ENCODE measurements around the gene HSPG2. TPM values are rescaled to one million over a fixed set of nuclear protein-coding genes. Genes with fewer than 3 reads are reported as not detected.

Gene HSPG2
- total and polyA plus RNA-seq, 2 of the 8 experiments (the other 6 are each of a cell fraction or from before 2014, with no cell fraction given): 17.8 to 111 TPM

DNA sequence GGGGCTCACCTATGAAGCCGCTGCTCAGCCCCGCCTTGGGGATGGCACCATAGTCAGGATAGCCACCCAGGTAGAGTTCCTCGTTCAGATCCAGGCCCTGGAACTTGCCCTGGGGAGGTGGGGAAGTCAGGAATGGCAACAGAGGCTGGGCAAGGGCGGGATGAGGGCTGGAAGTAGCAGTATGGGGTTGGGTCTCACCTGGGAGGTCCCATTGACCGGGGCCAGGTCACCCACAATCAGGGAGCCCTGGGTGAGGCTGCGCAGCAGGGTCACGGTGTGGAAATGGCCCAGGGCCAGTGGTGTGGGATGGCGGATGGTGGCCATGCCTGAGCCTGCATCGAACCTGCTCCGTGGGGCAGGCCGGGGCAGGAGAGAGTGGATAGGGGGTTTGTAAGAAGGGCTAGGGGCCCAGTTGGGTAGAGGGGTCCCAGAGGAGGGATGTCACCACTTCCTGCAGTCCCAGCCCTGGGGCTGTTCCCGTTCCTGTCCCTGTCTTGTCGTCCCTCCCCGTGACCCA, 105.6 kb downstream of the HSPG2 start:
- H4K5ac ChIP-seq (ENCODE audit: insufficient read length, low read depth, low read length): no peak overlapping the region
- H3K27me3 ChIP-seq (replicated peaks in 1 of 4; ENCODE audit: control insufficient read depth in 3 of 4, extremely low read depth in 1 of 4, insufficient read depth in 3 of 4, low read length in 3 of 4): no peaks in the 10 kb centered on the region
- H3K23me2 ChIP-seq (ENCODE audit: low read depth, low read length): no peaks in the 10 kb centered on the region
- H3K79me2 ChIP-seq (ENCODE audit: control insufficient read depth in 1 of 2, insufficient read depth in 2 of 2, low read length in 2 of 2): no peaks in the 10 kb centered on the region
- FAIRE-seq (no peak), DNase-seq (ENCODE audit: low read depth in 1 of 2, low spot score in 2 of 2) (no peak)
- H3K23ac ChIP-seq (ENCODE audit: insufficient read length): no peak overlapping the region
- peaks cover 7 to 8% of the 10 kb centered on the region in 2 experiments; a peak in 3 of 4 replicates for H3K9me3 ChIP-seq (ENCODE audit: insufficient read depth in 2 of 2, low read depth in 1 of 2, low read length in 1 of 2)
- POLR2A ChIA-PET (ENCODE audit: partially characterized antibody): no interaction called here
- H2BK12ac ChIP-seq (ENCODE audit: low read depth, low read length): no peak overlapping the region
- H3K9ac ChIP-seq (replicated peaks in 1 of 4; ENCODE audit: extremely low read depth in 1 of 4, low read depth in 3 of 4, low read length in 3 of 4): no peak overlapping the region
- peaks cover 26 to 78% (median 65%) of the 10 kb centered on the region in 4 experiments for H3K36me3 ChIP-seq (ENCODE audit: control insufficient read depth in 2 of 4, insufficient read depth in 4 of 4, low read length in 3 of 4)
- no peak overlapping the region for H3K14ac ChIP-seq (ENCODE audit: insufficient read length)
- H4K20me1 ChIP-seq (replicated peaks in 1 of 2; ENCODE audit: control insufficient read depth in 1 of 2, insufficient read depth in 2 of 2, low read length in 2 of 2): peaks cover 0 to 5% of the 10 kb centered on the region in 2 experiments
- 94% methylated on average over 14 of the region's 14 CpGs; no CpG with 5 or more reads in 1 of the 2 experiments for WGBS, 2 experiments (ENCODE audit: extremely low coverage in 1 of 2, insufficient coverage in 1 of 2, insufficient read length in 1 of 2, insufficient replicate concordance in 2 of 2, low coverage in 1 of 2, low lambda C conversion rate in 2 of 2, missing lambda C conversion rate in 1 of 2)
- H2BK5ac ChIP-seq (ENCODE audit: low read depth, low read length): no peak overlapping the region
- H2BK15ac ChIP-seq (ENCODE audit: low read length): no peak overlapping the region
- no peak overlapping the region; the same call in 1 of the 2 replicates for H4K8ac ChIP-seq (ENCODE audit: extremely low read depth, insufficient read depth, low read length)
- H3K18ac ChIP-seq (ENCODE audit: extremely low read depth, low read length): no peak overlapping the region
- H3K4me2 ChIP-seq (ENCODE audit: insufficient read depth in 1 of 2, low read depth in 2 of 2, low read length in 2 of 2): no peak overlapping the region
- CTCF ChIA-PET (ENCODE audit: partially characterized antibody): no interaction called here
- H3K4me1 ChIP-seq (replicated peaks in 1 of 4; ENCODE audit: control insufficient read depth in 3 of 4, insufficient read depth in 4 of 4, low read length in 3 of 4): no peaks in the 10 kb centered on the region
- no peak overlapping the region for H2AFZ ChIP-seq (ENCODE audit: low read length)
- no peak overlapping the region for H3K4me3 ChIP-seq (ENCODE audit: extremely low read depth in 1 of 4, insufficient read depth in 2 of 4, low read depth in 3 of 4, low read length in 4 of 4)
- H2AK5ac ChIP-seq (ENCODE audit: low read depth, low read length): no peak overlapping the region
- H3K27ac ChIP-seq (ENCODE audit: low read depth, low read length): no peak overlapping the region
- no peak overlapping the region for H3K56ac ChIP-seq (replicated peaks; ENCODE audit: insufficient read length, low read depth, low read length)
- no peak overlapping the region for H4K91ac ChIP-seq (replicated peaks; ENCODE audit: insufficient read length, low read length)
- no peak overlapping the region for H2BK20ac ChIP-seq (ENCODE audit: low read length)
- H3K79me1 ChIP-seq (ENCODE audit: low read depth, low read length): no peaks in the 10 kb centered on the region
- no peak overlapping the region for H2BK120ac ChIP-seq (replicated peaks; ENCODE audit: low read depth, low read length)
- H3K4ac ChIP-seq (replicated peaks; ENCODE audit: insufficient read length, low read depth, low read length): no peak overlapping the region
- TF ChIP-seq BCL11A (IDR thresholded peaks at IDR 0.05; ENCODE audit: low read depth in 2 of 2, low read length in 2 of 2): no peak
- TF ChIP-seq SAP30 (IDR thresholded peaks at IDR 0.05; ENCODE audit: insufficient read depth, insufficient replicate concordance, low read length): no peak
- TF ChIP-seq, protein P1, sequence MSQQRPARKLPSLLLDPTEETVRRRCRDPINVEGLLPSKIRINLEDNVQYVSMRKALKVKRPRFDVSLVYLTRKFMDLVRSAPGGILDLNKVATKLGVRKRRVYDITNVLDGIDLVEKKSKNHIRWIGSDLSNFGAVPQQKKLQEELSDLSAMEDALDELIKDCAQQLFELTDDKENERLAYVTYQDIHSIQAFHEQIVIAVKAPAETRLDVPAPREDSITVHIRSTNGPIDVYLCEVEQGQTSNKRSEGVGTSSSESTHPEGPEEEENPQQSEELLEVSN (IDR thresholded peaks at IDR 0.05): no peak
- no peak for TF ChIP-seq CEBPB (IDR thresholded peaks at IDR 0.05; ENCODE audit: low read depth, low read length)
- no peak for TF ChIP-seq RBBP5 (IDR thresholded peaks at IDR 0.05; ENCODE audit: borderline replicate concordance, low read depth, low read length)
- no peak for TF ChIP-seq CTBP2 (IDR thresholded peaks at IDR 0.05; ENCODE audit: borderline replicate concordance, insufficient read depth, insufficient read length, low read length)
- TF ChIP-seq BRCA1 (IDR thresholded peaks at IDR 0.05; ENCODE audit: low read depth, low read length): no peak
- no peak for TF ChIP-seq TBP (IDR thresholded peaks at IDR 0.05; ENCODE audit: low read depth, low read length)
- no peak for TF ChIP-seq RFX5 (IDR thresholded peaks at IDR 0.05; ENCODE audit: borderline replicate concordance, low read depth, low read length)
- TF ChIP-seq BACH1 (IDR thresholded peaks at IDR 0.05; ENCODE audit: low read length): no peak
- TF ChIP-seq CBX8 (IDR thresholded peaks at IDR 0.05; ENCODE audit: borderline replicate concordance, low read depth, low read length): no peak
- TF ChIP-seq, protein P2, sequence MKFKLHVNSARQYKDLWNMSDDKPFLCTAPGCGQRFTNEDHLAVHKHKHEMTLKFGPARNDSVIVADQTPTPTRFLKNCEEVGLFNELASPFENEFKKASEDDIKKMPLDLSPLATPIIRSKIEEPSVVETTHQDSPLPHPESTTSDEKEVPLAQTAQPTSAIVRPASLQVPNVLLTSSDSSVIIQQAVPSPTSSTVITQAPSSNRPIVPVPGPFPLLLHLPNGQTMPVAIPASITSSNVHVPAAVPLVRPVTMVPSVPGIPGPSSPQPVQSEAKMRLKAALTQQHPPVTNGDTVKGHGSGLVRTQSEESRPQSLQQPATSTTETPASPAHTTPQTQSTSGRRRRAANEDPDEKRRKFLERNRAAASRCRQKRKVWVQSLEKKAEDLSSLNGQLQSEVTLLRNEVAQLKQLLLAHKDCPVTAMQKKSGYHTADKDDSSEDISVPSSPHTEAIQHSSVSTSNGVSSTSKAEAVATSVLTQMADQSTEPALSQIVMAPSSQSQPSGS (IDR thresholded peaks at IDR 0.05; ENCODE audit: low read length): no peak
